ENCODE results near the gene SLX4IP.

The SLX4IP gene

GRCh38 chr20:10554285-10554684 lies 119.2 kb downstream of the SLX4IP start:
- no peak for DNase-seq

- DNase-seq = no peak
These were observed 120.3 kb downstream of the SLX4IP start for GRCh38 chr20:10555393-10555792.

- DNase-seq = no peak
These were observed 120.8 kb downstream of the SLX4IP start for GRCh38 chr20:10555865-10556308.

GRCh38 chr20:10556519-10557083 lies 121.5 kb downstream of the SLX4IP start:
- DNase-seq = no peak

- DNase-seq = peak; percentile 27
These were observed 122.6 kb downstream of the SLX4IP start for GRCh38 chr20:10557685-10558084.

- no peak for DNase-seq
These were observed 123.6 kb downstream of the SLX4IP start for GRCh38 chr20:10558635-10559187.

GRCh38 chr20:10559266-10559665 lies 124.2 kb downstream of the SLX4IP start:
- no peak for DNase-seq

- DNase-seq = no peak
These were observed 125.6 kb downstream of the SLX4IP start for GRCh38 chr20:10560686-10561085.

- DNase-seq = no peak
These were observed 126.2 kb downstream of the SLX4IP start for GRCh38 chr20:10561302-10561701.

GRCh38 chr20:10562899-10563298 lies 127.8 kb downstream of the SLX4IP start:
- DNase-seq = no peak

- DNase-seq = no peak
These were observed 128.9 kb downstream of the SLX4IP start for GRCh38 chr20:10563935-10564492.

- DNase-seq = no peak
These were observed 130.3 kb downstream of the SLX4IP start for GRCh38 chr20:10565191-10565921.

- DNase-seq = peak; percentile 41
These were observed 131.1 kb downstream of the SLX4IP start for GRCh38 chr20:10565922-10566897.

GRCh38 chr20:10568032-10568431 lies 132.9 kb downstream of the SLX4IP start:
- DNase-seq = no peak

GRCh38 chr20:10571313-10571815 lies 136.3 kb downstream of the SLX4IP start:
- no peak for DNase-seq

GRCh38 chr20:10572853-10573252 lies 137.7 kb downstream of the SLX4IP start:
- DNase-seq = no peak

GRCh38 chr20:10573273-10573950 lies 138.3 kb downstream of the SLX4IP start:
- no peak for DNase-seq

- DNase-seq = no peak
These were observed 138.8 kb downstream of the SLX4IP start for GRCh38 chr20:10573951-10574339.

GRCh38 chr20:10576411-10577090 lies 141.4 kb downstream of the SLX4IP start:
- no peak for DNase-seq

- no peak for DNase-seq
These were observed 142.5 kb downstream of the SLX4IP start for GRCh38 chr20:10577648-10578047.

- DNase-seq = peak; percentile 25
These were observed 143.5 kb downstream of the SLX4IP start for GRCh38 chr20:10578607-10579006.
